Central memory CD4-positive, alpha-beta T cell (primary cell): ENCODE results near the gene HCFC2.
A peak's percentile ranks its signal among the peaks of the same experiment; 100 is the strongest.
"Not testable (repeated sequence)": the region's sequence is repeated elsewhere in the genome, so short reads cannot be mapped to it uniquely, and the experiment has no call there.

Experiments used
- DNase-seq: peaks from one replicate; pipeline ENCODE4 v3.0.0; 2022

HCFC2 gene

GRCh38 chr12:104057771-104058197 lies 6.5 kb upstream of the HCFC2 start:
- peak; percentile 11 for DNase-seq

DNA sequence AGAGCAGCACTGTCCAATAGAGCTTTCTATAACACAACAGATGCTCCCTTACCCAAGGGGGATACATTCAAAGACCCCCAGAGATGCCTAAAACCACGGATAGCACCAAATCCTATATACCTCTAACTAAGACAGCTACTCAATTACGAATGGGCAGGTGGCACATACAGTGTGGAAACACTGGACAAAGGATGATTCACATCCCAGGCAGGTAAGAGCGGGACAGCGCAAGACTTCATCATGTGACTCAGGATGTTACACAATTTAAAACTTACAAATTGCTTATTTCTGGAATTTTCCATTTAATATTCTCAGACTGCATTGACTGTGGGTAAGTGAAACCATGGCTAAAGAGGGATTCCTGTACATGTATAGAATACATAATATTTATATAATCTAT lies 5.5 kb upstream of the HCFC2 start:
- no peak for DNase-seq

DNA sequence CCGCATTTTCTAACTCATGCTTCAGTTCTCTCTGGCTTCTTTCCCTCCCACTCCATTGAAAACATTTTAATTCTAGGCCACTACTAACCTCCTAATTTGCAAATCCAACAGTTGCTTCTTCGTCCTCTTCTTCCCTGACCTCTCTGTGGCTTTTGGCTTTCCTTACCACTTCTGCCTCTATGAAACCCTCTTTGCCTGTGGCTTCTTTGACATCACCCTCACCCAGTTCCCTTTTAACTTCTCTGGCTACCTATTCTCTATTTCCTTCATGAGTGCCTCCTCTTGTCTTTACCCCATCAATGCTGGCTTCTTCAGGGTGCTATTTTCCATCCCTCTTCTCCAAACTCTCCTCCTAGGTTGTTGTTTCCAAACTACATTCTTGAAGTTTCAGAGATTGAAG lies 4.4 kb upstream of the HCFC2 start:
- no peak for DNase-seq

DNA sequence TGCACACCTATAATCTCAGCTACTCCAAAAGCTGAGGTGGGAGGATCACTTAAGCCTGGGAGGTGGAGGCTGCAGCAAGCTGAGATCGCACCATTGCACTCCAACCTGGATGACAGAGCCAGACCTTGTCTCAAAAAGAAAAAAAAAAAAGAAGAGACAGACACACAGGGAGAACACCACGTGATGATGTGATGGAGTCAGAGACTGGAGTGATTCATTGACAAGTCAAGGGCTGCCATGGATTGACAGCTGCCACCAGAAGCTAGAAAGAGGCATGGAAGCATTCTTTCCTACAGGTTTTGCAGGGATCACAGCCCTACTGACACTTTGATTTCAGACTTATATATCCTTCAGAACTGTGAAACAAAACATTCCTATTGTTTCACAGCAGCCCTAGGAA lies 3.5 kb upstream of the HCFC2 start:
- no peak for DNase-seq

- no peak for DNase-seq
These were observed 660 bp upstream of the HCFC2 start for GRCh38 chr12:104063712-104064030.

GRCh38 chr12:104064842-104065427 lies 604 bp downstream of the HCFC2 start:
- DNase-seq, result peak; percentile 3

GRCh38 chr12:104072099-104072498 lies 7.8 kb downstream of the HCFC2 start:
- no peak for DNase-seq

- no peak for DNase-seq
These were observed 9.4 kb downstream of the HCFC2 start for GRCh38 chr12:104073699-104074098.

- no peak for DNase-seq
These were observed 14.7 kb downstream of the HCFC2 start for GRCh38 chr12:104079024-104079423.

DNA sequence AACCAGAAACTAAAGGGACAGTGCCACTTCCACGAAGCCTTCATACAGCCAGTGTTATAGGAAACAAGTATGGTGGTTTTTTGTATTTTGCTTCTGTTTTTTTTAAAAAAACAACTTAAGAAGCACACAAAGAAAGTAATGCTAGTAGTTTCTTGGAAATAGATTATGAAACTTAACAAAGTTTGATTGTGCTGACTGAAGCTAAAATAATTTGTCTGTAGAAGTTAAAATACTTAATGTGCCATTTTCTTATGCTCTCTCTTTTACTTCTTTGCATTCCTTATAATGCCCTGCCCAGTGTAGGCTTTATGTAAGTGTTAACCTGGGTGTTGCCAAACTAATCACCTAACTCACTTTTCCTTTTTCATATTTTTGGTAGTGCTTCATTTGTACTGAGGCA lies 16.4 kb downstream of the HCFC2 start:
- no peak for DNase-seq

- no peak for DNase-seq
These were observed 19.6 kb downstream of the HCFC2 start for GRCh38 chr12:104083769-104084475.

- DNase-seq, result no peak
These were observed 26.4 kb downstream of the HCFC2 start for GRCh38 chr12:104090685-104091084.

DNA sequence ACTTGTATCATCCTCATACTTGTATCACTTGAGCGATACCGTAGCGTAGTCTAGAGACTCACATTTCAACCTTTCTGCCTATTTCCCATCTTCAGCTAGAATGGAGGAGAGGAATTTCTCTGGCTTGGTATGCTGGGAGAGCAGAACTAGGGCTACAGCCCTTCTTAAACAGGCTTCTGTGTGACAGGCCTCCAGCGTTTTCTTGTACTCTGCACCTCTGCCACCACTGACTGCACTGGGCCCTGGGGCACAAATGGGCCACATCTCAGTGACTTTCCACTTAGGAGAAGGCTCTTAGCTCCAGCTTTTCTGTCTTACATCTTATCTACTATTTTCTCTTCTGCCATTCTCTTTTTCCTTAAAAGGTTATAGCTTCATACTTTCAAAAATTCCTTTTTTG lies 26.8 kb downstream of the HCFC2 start:
- no peak for DNase-seq

DNA sequence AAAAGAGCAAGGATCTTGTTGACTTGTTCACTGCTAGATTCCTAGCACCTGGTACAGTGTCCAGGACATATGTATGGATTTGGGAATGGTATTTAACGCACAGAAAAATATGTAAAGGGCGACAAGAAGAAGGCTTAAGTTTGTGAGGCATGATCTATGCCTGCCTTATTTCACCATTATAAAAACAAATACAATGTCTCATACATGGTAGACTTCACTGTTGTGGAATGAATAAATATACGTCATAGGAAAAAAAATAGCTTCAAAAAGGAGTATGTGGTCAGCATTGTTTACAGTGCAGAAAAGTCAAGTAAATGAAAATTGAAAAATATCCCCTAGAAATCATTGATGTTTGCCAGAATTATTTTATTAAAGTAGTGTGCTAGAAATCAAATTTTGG lies 30.0 kb downstream of the HCFC2 start:
- DNase-seq, result no peak

DNA sequence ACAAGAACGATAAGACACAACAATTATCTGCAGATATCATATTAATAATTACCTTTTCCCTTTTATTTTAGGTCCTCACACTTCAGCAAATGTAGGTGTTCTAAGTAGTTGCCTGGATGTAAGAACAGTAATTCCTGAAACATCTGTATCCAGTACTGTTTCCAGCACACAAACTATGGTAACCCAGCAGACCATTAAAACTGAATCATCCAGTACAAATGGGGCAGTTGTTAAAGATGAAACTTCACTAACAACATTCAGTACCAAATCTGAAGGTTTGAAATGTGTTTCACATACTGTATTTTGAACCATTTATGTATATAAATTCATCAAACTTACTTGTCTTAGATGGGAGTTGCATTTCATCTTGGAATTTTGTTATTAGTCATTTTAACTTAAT lies 31.0 kb downstream of the HCFC2 start:
- no peak for DNase-seq

DNA sequence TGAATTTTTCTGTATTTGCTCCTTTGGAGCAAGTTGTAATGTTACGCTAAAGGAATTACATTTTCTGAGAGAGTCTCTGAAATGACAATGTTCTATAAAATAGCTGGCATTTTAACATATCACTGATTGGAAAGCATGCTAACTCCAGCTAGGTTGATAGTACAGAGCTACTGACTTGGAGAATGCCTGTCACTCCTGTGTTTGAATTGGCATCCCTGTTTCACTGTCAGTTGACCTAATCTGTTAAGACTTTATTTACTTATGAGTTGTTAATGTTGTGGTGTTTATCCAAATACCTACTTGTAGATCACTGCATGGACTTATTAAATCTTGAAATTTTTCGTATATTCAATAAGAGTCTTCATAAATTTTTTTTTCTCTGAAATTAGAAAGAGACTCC lies 33.6 kb downstream of the HCFC2 start:
- no peak for DNase-seq

- DNase-seq, result no peak
These were observed 41.1 kb downstream of the HCFC2 start for GRCh38 chr12:104105461-104105860.

DNA sequence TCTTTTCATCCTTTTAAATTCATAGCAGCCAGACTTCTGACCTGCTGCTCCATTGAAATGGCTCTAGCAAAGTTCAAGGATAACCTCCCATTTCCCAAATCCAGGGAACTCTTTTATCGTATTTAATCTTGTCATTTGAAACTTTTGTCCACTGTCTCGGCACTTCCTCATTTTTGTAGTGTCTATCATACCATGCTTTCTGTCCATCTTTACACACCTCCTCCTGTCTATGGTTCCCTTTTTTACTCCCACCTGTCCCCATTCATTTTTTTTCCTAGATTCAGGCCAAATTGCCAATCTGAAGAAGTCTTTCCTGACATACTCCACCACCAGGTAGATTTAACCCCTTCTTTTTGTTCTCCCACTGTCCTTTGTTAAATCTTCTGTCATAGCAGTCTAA lies 42.6 kb downstream of the HCFC2 start:
- no peak for DNase-seq

- peak; percentile 70 for DNase-seq
These were observed 44.6 kb downstream of the HCFC2 start for GRCh38 chr12:104108755-104109445.

DNA sequence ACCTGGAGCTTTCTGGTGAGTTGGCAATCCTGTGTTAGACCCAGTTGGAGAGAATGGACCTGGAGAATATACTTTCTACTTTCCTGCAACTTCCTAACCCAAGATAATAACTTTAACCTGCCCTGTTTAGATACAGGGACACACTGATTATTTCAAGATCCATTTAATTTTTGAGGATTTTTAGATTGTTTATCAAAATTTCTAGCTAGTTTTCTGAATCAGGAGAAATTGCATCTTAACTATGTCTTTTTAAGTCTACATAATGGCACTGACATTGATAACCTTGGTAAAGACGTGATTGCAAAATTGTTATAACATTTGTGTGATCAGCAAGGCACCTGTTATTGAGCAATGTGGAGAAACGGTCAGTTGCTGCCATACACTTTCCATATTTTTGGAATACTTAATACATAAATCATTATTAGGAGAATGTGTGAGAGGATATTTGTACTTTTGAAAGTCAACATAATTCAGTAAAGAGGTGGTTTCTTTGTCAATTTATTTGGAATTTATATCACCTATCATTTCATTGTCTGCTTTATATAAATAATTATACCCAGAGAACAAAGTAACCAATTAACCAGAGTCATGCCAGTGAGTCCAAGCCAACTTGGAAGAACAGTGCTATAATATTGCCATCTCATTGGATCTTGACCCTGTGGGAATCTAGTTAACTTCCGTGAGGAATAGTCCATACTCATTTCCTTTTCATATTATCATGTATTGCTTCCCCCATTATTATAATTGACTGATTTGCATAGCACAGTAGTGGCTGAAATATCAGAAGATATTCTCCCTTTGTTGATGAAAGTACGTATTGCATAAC lies 45.3 kb downstream of the HCFC2 start:
- no peak for DNase-seq

DNA sequence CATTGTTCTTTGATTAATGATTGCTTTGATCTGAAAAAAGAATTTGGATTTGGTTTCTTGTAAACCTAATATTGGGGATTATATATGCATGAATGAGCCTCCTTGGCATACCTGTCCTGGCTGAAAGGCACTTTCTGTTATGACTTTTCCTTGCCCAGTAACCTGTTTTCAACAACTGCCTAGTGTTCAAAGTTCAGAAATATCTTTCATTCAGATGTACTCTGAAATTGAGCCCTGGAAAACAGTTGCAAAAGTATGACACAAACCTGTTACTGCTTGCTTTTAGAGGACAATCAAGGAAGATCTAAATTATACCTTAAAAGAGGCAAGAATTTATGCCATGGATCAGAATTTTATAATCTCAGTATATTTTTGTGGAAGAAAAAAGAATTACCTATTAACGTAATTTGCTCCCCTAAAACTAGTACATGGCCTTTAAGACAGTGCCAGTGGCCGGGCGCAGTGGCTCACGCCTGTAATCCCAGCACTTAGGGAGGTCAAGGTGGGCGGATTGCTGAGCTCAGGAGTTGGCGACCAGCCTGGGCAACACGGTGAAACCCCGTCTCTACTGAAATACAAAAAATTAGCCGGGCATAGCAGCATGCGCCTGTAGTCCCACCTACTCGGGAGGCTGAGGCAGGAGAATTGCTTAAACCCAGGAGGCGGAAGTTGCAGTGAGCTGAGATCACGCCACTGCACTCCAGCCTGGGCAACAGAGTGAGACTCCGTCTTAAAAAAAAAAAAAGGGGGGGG lies 50.7 kb downstream of the HCFC2 start:
- DNase-seq, result not testable (repeated sequence)

GRCh38 chr12:104115587-104115975 lies 51.2 kb downstream of the HCFC2 start:
- no peak for DNase-seq

- no peak for DNase-seq
These were observed 56.7 kb downstream of the HCFC2 start for GRCh38 chr12:104121001-104121400.
